Measurements from ENCODE around the gene CIB4. TPM values are rescaled to one million over a fixed set of nuclear protein-coding genes. Genes with fewer than 3 reads are reported as not detected.

Gene CIB4
- total RNA-seq, 2 donors from 2014 or later, result 0.46 TPM; not detected in 1

DNA sequence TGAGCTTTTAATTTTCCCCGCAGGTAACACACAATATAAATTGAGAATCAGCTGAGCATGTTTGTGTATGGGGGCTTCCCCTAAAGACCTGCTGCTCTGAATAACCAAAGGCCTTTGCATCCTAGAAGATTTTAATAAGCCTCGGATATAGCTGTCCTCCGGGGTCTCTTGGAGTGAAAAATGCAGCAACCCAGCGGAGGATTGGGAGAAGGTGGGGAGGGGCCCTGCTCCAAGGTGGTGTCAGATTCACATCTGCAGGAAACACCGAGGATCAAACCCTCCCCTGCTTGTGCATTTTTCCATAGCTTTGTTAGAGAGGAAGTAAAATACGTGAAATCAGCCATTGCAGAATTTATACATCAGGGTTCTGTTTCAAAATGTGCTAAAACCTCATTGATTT, 100.2 kb downstream of the CIB4 start:
- Histone ChIP-seq H3K4me3 (no peak overlapping the region), H3K27ac (no peak overlapping the region), H3K36me3 (no peaks in the 10 kb centered on the region), H3K9me3 (no peaks in the 10 kb centered on the region), H3K27me3 (replicated peaks; ENCODE audit: insufficient read depth) (no peaks in the 10 kb centered on the region), H3K4me1 (replicated peaks) (no peaks in the 10 kb centered on the region)
- no peak for DNase-seq (ENCODE audit: low spot score)
- TF ChIP-seq POLR2AphosphoS5 (IDR thresholded peaks at IDR 0.05), result no peak
- TF ChIP-seq, protein P1, sequence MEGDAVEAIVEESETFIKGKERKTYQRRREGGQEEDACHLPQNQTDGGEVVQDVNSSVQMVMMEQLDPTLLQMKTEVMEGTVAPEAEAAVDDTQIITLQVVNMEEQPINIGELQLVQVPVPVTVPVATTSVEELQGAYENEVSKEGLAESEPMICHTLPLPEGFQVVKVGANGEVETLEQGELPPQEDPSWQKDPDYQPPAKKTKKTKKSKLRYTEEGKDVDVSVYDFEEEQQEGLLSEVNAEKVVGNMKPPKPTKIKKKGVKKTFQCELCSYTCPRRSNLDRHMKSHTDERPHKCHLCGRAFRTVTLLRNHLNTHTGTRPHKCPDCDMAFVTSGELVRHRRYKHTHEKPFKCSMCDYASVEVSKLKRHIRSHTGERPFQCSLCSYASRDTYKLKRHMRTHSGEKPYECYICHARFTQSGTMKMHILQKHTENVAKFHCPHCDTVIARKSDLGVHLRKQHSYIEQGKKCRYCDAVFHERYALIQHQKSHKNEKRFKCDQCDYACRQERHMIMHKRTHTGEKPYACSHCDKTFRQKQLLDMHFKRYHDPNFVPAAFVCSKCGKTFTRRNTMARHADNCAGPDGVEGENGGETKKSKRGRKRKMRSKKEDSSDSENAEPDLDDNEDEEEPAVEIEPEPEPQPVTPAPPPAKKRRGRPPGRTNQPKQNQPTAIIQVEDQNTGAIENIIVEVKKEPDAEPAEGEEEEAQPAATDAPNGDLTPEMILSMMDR (IDR thresholded peaks at IDR 0.05), result no peak
- TF ChIP-seq POLR2A (IDR thresholded peaks at IDR 0.05), result no peak
- WGBS, result 65% methylated on average over 6 of the region's 6 CpGs
- intact Hi-C loops (cut with DNase I), result no loop called here

DNA sequence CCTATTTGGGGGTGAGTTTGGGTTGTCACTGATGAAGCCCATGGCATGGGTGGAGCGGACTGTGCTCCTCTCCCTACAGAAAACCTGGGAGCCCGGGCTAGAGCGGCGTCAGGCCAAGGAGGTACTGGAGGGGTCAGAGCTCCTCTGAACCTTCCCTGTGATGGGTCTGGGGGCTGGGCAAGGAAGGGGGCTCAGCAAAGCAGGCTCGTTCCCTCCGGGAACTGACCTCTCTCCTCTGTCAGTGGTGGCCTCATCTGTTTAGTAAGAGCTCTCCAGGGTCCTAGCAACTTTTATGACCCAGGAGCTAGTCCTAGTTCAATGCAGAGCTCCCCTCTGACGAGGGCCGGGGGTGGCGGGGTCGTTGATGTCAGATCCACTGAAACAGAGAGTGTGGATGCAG, 100.9 kb downstream of the CIB4 start:
- WGBS, result 74% methylated on average over 10 of the region's 10 CpGs
- Histone ChIP-seq H3K9me3 (no peaks in the 10 kb centered on the region), H3K27ac (no peak overlapping the region), H3K4me1 (replicated peaks) (no peaks in the 10 kb centered on the region), H3K36me3 (no peaks in the 10 kb centered on the region), H3K27me3 (replicated peaks; ENCODE audit: insufficient read depth) (no peaks in the 10 kb centered on the region), H3K4me3 (no peak overlapping the region)
- TF ChIP-seq POLR2A (IDR thresholded peaks at IDR 0.05) (no peak), POLR2AphosphoS5 (IDR thresholded peaks at IDR 0.05) (no peak)
- TF ChIP-seq, protein P1 (IDR thresholded peaks at IDR 0.05), result no peak
- DNase-seq (ENCODE audit: low spot score), result no peak
- intact Hi-C loops (cut with DNase I), result no loop called here

DNA sequence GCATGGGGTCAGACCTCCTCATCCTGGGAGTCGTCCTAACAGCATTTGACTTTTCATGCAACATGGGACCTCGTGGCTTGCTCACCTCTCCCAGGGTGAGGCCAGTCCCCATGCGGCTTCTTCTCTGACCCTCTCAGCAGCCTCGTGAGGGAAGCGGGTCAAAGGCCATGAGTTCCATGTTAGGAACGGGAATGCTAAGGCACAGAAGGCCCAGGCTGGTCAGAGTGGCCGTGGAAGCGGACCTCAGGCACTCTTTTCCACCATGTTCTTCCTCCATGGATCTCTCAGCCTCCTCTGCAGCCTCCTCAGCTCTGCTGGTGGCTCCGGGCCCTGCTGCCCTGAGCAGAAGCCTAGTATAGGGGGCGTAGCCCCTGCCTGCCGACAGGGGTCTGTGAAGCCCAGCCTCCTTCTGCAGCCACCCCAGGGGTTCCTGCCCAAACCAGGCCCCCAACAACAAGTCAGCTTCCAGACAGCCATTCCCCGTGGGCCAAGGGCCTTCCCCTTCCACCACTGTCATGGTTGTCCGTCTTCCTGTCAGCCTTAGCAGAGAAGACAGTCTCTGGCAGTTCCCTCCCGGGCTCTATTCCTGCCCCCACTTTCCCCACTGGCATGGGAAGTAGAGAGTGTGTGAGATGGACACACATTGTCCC, 103.2 kb downstream of the CIB4 start:
- Histone ChIP-seq H3K27ac (no peak overlapping the region), H3K27me3 (replicated peaks; ENCODE audit: insufficient read depth) (no peaks in the 10 kb centered on the region), H3K4me3 (no peak overlapping the region), H3K9me3 (no peaks in the 10 kb centered on the region), H3K4me1 (replicated peaks) (no peaks in the 10 kb centered on the region), H3K36me3 (no peaks in the 10 kb centered on the region)
- no peak for TF ChIP-seq POLR2AphosphoS5 (IDR thresholded peaks at IDR 0.05)
- DNase-seq (ENCODE audit: low spot score), result no peak
- WGBS, result 82% methylated on average over 14 of the region's 14 CpGs
- intact Hi-C loops (cut with DNase I), result no loop called here

DNA sequence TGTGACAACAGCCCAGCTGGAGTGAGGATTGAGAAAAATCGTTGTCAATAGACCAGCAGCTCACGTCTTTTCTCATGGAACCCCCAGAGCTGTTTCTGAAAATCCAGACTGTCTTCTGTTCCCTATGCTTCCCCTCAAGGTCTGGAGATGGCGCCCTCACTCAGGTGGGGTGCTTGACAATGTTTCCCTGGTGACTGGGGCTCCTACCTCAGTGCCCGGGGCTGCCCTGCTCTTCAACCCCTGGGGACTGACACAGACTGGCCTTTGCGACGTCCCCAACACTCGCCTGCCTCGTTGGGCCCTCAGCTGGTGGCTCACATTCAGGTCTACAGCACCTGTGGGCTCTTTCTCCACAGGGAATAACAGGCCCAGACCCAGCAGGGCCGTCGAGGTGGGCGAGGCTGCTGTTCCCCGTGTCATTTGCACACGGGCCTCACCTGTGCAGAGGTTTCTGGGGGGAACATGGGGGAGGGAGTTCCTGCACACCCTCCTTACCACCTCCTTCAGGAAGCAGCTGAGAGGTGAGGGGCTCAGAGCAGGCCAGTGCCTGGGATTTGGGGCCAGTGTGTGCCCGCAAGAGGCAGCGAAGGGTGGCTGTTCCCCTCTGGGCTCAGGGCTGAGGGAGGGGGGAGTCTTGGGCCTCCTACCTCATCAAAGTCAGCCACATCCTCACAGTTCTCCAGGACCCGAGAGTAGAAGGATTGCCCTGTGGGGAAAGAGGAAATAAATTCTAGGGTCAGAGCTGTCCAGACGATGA, 103.9 kb downstream of the CIB4 start:
- intact Hi-C loops (cut with DNase I), result no loop called here
- no peaks in the 10 kb centered on the region for H3K27me3 ChIP-seq (replicated peaks; ENCODE audit: insufficient read depth)

DNA sequence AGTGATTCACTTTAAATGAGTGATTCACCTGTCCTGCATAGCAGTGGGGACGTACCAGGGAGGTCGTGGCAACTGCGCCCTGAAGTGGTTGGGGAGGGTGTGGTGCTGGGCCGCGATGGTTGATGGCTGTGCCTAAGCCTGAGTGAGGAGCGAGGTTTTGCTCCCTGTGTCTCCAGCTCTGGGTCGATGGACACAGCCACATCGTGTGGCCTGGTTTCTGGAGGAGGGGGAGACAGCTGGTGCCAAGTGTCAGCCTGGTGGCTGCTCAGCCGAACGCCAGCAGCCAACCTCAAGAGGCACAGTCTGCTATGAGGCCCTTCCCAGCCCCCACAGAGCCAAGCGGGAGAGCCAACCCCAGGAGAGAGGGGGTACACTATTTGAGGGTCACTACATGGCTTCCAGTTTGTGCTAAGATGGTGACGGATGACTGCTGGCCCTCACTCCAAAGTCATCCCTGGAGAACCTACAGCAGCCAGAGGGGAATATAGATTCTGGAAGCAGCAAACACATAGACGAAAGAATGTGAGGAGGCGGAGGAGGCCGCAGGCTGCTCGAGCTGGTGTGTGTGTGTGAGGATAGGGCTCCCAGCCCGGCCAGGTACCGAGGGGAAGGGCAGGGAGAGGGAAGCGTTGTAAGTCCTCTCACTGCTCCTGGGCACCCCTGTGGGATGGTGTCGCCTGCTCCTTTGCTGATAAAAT, 104.6 kb downstream of the CIB4 start:
- Histone ChIP-seq H3K9me3 (no peaks in the 10 kb centered on the region), H3K27me3 (replicated peaks; ENCODE audit: insufficient read depth) (no peaks in the 10 kb centered on the region), H3K27ac (no peak overlapping the region), H3K36me3 (no peaks in the 10 kb centered on the region), H3K4me3 (no peak overlapping the region), H3K4me1 (replicated peaks) (no peaks in the 10 kb centered on the region)
- no peak for DNase-seq (ENCODE audit: low spot score)
- intact Hi-C loops (cut with DNase I), result no loop called here
- WGBS, result 72% methylated on average over 18 of the region's 20 CpGs
- TF ChIP-seq, protein P1 (IDR thresholded peaks at IDR 0.05), result no peak
- no peak for TF ChIP-seq POLR2AphosphoS5 (IDR thresholded peaks at IDR 0.05)
- no peak for TF ChIP-seq POLR2A (IDR thresholded peaks at IDR 0.05)

More for the DNA sequence above, 103.9 kb downstream of the CIB4 start:
- WGBS, result 86% methylated on average over 16 of the region's 17 CpGs
- Histone ChIP-seq H3K4me1 (replicated peaks) (no peaks in the 10 kb centered on the region), H3K4me3 (no peak overlapping the region), H3K27ac (no peak overlapping the region), H3K9me3 (no peaks in the 10 kb centered on the region), H3K36me3 (no peaks in the 10 kb centered on the region)
- DNase-seq (ENCODE audit: low spot score), result no peak
- TF ChIP-seq POLR2A (IDR thresholded peaks at IDR 0.05) (no peak), POLR2AphosphoS5 (IDR thresholded peaks at IDR 0.05) (no peak)
- TF ChIP-seq, protein P1 (IDR thresholded peaks at IDR 0.05), result no peak

All from prostate gland (tissue), 2 donors.